Activated effector memory CD4-positive, alpha-beta T cell treated with anti-CD3 and anti-CD28 coated beads, Interleukin-2, amount 50 U/mL, for 16 hours (primary cell): ENCODE results near the gene ETFA.

Experiments used
- DNase-seq: peaks from one replicate; pipeline ENCODE4 v3.0.0-alpha.2; 2020

ETFA gene

GRCh38 chr15:76340198-76340802, 29.0 kb upstream of the ETFA start:
- DNase-seq = peak; percentile 70

GRCh38 chr15:76339305-76340197, 28.3 kb upstream of the ETFA start:
- no peak for DNase-seq

GRCh38 chr15:76338486-76339304, 27.4 kb upstream of the ETFA start:
- no peak for DNase-seq

- DNase-seq = peak; percentile 68
Measured at GRCh38 chr15:76337696-76338485, 26.6 kb upstream of the ETFA start.

GRCh38 chr15:76337059-76337695, 25.9 kb upstream of the ETFA start:
- no peak for DNase-seq

- DNase-seq = peak; percentile 86
Measured at GRCh38 chr15:76336254-76337058, 25.2 kb upstream of the ETFA start, which contains the start of gene ISL2. Gene ISL2, plus strand, starts transcription at chr15:76336773. Its CDS starts 111 bp downstream, at chr15:76336884.

GRCh38 chr15:76335307-76336253, 24.3 kb upstream of the ETFA start:
- no peak for DNase-seq

- DNase-seq = no peak
Measured at GRCh38 chr15:76334438-76335306, 23.4 kb upstream of the ETFA start.

- DNase-seq = no peak
Measured at GRCh38 chr15:76333720-76334437, 22.6 kb upstream of the ETFA start.

GRCh38 chr15:76333309-76333708, 22.0 kb upstream of the ETFA start:
- no peak for DNase-seq

- no peak for DNase-seq
Measured at GRCh38 chr15:76332796-76333195, 21.5 kb upstream of the ETFA start.

GRCh38 chr15:76330080-76330680, 18.9 kb upstream of the ETFA start:
- DNase-seq = no peak

GRCh38 chr15:76328958-76329357, 17.7 kb upstream of the ETFA start:
- no peak for DNase-seq

GRCh38 chr15:76328106-76328696, 16.9 kb upstream of the ETFA start:
- DNase-seq = no peak

- DNase-seq = no peak
Measured at GRCh38 chr15:76327191-76328105, 16.2 kb upstream of the ETFA start.

GRCh38 chr15:76325704-76326103, 14.4 kb upstream of the ETFA start:
- DNase-seq = no peak
